ENCODE measurements around the gene TEX44. TPM values are rescaled to one million over a fixed set of nuclear protein-coding genes. Genes with fewer than 3 reads are reported as not detected.

TEX44 gene
- total RNA-seq, 1 experiment from 2014 or later: not detected

DNA sequence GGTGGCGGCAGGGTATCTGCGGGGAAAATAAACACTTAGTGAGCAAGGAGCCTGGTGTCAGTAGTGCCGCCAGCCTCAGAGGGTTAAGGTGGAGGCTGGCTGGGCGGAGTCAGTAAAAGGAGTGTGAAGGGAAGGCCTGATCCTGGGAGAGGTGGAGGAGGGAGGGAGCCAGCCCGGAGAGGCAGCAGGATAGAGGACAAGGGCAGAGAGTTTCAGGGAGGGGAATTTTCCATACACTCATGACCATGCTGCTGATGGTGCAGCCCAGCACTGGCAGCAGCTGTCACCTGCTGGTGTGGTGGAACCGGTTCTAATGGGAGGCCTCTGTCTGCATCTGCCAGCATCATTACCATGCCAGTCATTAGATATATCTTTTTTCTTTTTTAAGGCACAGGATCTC lies 2.0 kb upstream of the TEX44 start:
- ChIA-PET CTCF (interaction anchor here (0.6 to 0.7 kb wide), 2 partner anchors 14 to 139 kb away, joined by 4 to 5 read pairs; no protein-coding TSS in a partner anchor), POLR2A (interaction anchor here (0.8 kb wide), 1 partner anchor 1207 kb away, joined by 6 read pairs; no protein-coding TSS in a partner anchor)
- Mint-ChIP-seq H3K27me3 (ENCODE audit: insufficient read depth, unreplicated experiment) (no peaks in the 10 kb centered on the region), H3K4me1 (ENCODE audit: low read depth, unreplicated experiment) (no peaks in the 10 kb centered on the region), H3K36me3 (ENCODE audit: insufficient read depth, unreplicated experiment) (no peaks in the 10 kb centered on the region), H3K4me3 (ENCODE audit: unreplicated experiment) (no peak overlapping the region), H3K9me3 (ENCODE audit: unreplicated experiment) (no peaks in the 10 kb centered on the region), H3K27ac (ENCODE audit: unreplicated experiment) (no peak overlapping the region)
- H3K36me3 ChIP-seq (ENCODE audit: control insufficient read depth, insufficient read depth, low read length): no peaks in the 10 kb centered on the region
- no peak overlapping the region for H3K4me3 ChIP-seq (ENCODE audit: low read depth, low read length)
- DNase-seq: peak in 1 of 2 experiments; percentile 16
- H3K27me3 ChIP-seq (replicated peaks; ENCODE audit: control insufficient read depth, insufficient read depth, low read length): no peaks in the 10 kb centered on the region
- TF ChIP-seq, protein P1, sequence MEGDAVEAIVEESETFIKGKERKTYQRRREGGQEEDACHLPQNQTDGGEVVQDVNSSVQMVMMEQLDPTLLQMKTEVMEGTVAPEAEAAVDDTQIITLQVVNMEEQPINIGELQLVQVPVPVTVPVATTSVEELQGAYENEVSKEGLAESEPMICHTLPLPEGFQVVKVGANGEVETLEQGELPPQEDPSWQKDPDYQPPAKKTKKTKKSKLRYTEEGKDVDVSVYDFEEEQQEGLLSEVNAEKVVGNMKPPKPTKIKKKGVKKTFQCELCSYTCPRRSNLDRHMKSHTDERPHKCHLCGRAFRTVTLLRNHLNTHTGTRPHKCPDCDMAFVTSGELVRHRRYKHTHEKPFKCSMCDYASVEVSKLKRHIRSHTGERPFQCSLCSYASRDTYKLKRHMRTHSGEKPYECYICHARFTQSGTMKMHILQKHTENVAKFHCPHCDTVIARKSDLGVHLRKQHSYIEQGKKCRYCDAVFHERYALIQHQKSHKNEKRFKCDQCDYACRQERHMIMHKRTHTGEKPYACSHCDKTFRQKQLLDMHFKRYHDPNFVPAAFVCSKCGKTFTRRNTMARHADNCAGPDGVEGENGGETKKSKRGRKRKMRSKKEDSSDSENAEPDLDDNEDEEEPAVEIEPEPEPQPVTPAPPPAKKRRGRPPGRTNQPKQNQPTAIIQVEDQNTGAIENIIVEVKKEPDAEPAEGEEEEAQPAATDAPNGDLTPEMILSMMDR (IDR thresholded peaks at IDR 0.05; ENCODE audit: insufficient read depth in 1 of 2, low read depth in 1 of 2, low read length in 1 of 2, severe bottlenecking in 1 of 2, unreplicated experiment in 1 of 2): no peak
- no peaks in the 10 kb centered on the region for H3K4me1 ChIP-seq
- intact Hi-C loops (cut with micrococcal nuclease; ENCODE audit: unreplicated experiment): no loop called here
- no TSS peak for BruUV-seq (replicated peaks)
- H3K9me3 ChIP-seq: no peaks in the 10 kb centered on the region

DNA sequence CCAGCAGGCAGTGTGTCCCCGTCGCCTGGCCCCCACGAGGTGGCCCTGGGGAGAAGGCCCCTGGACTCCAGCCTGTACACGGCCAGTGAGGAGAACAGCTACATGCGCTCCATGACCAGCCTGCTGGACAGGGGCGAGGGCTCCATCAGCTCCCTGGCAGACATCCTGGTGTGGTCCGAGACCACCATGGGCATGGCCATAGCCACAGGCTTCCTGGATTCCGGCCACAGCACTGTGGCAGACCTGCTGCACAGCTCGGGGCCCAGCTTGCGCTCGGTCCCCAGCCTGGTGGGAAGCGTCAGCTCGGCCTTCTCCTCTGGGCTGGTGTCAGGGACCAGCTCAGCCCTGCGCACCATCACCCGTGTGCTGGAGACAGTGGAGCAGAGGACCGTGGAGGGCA lies 1.0 kb downstream of the TEX44 start:
- BruUV-seq (replicated peaks): no TSS peak
- POLR2A ChIA-PET: no interaction called here

DNA sequence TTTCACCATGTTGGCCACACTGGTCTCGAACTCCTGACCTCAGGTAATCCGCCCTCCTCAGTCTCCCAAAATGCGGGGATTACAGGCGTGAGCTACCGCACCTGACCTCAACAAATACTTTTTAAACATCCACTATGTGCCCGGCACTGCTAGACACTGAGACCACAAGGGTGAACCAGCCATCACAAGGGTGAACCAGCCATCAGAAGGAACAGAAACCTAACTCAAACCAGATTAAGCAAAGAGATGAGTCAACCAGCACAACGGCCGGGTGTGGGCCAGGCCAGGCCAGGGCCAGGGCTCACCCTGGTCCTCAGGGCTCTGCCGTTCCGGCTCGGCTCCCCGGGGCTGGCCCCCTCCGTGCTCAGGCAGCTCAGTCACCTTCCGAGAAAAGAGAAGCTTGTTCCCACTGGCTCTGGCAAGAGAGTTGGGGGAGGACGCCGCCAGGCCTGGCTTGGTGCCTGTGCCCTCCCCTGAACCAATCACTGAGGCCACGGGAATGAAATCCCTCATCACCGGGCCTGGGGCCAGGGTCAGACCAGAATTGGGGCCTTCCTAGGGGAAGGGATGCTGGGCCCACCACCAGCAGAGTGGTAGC lies 4.4 kb downstream of the TEX44 start:
- Histone ChIP-seq H3K4me1 (no peaks in the 10 kb centered on the region; the same call in 1 of the 2 replicates), H3K9me3 (no peaks in the 10 kb centered on the region), H3K36me3 (ENCODE audit: control insufficient read depth, insufficient read depth, low read length) (no peaks in the 10 kb centered on the region), H3K4me3 (ENCODE audit: low read depth, low read length) (no peak overlapping the region), H3K27me3 (replicated peaks; ENCODE audit: control insufficient read depth, insufficient read depth, low read length) (no peaks in the 10 kb centered on the region)
- Mint-ChIP-seq H3K4me3 (ENCODE audit: unreplicated experiment) (no peak overlapping the region), H3K27ac (ENCODE audit: unreplicated experiment) (no peak overlapping the region), H3K4me1 (ENCODE audit: low read depth, unreplicated experiment) (no peaks in the 10 kb centered on the region), H3K36me3 (ENCODE audit: insufficient read depth, unreplicated experiment) (no peaks in the 10 kb centered on the region), H3K9me3 (ENCODE audit: unreplicated experiment) (no peaks in the 10 kb centered on the region), H3K27me3 (ENCODE audit: insufficient read depth, unreplicated experiment) (no peaks in the 10 kb centered on the region)
- BruUV-seq (replicated peaks): no TSS peak
- intact Hi-C loops (cut with micrococcal nuclease; ENCODE audit: unreplicated experiment): no loop called here
- ChIA-PET CTCF (no interaction called here), POLR2A (no interaction called here)
- TF ChIP-seq, protein P1 (IDR thresholded peaks at IDR 0.05; ENCODE audit: insufficient read depth in 1 of 2, low read depth in 1 of 2, low read length in 1 of 2, severe bottlenecking in 1 of 2, unreplicated experiment in 1 of 2): no peak
- DNase-seq: no peak

More for the DNA sequence above, 1.0 kb downstream of the TEX44 start:
- TF ChIP-seq, protein P1 (IDR thresholded peaks at IDR 0.05; ENCODE audit: insufficient read depth in 1 of 2, low read depth in 1 of 2, low read length in 1 of 2, severe bottlenecking in 1 of 2, unreplicated experiment in 1 of 2): no peak
- Mint-ChIP-seq H3K27me3 (ENCODE audit: insufficient read depth, unreplicated experiment) (no peaks in the 10 kb centered on the region), H3K36me3 (ENCODE audit: insufficient read depth, unreplicated experiment) (no peaks in the 10 kb centered on the region), H3K4me1 (ENCODE audit: low read depth, unreplicated experiment) (no peaks in the 10 kb centered on the region), H3K9me3 (ENCODE audit: unreplicated experiment) (no peaks in the 10 kb centered on the region), H3K27ac (ENCODE audit: unreplicated experiment) (no peak overlapping the region), H3K4me3 (ENCODE audit: unreplicated experiment) (no peak overlapping the region)
- Histone ChIP-seq H3K36me3 (ENCODE audit: control insufficient read depth, insufficient read depth, low read length) (no peaks in the 10 kb centered on the region), H3K27me3 (replicated peaks; ENCODE audit: control insufficient read depth, insufficient read depth, low read length) (no peaks in the 10 kb centered on the region), H3K4me1 (no peaks in the 10 kb centered on the region), H3K9me3 (no peaks in the 10 kb centered on the region), H3K4me3 (ENCODE audit: low read depth, low read length) (no peak overlapping the region)
- intact Hi-C loops (cut with micrococcal nuclease; ENCODE audit: unreplicated experiment): no loop called here
- no peak for DNase-seq
- CTCF ChIA-PET: no interaction called here
